HL-60 (cell line): ENCODE results near the gene IL1RAPL1.

Experiments used
- DNase-seq, 2 experiments: peaks; one replicate each; pipeline ENCODE4 v3.0.0-alpha.2; 2010 to 2020; ENCODE audit warnings: low read depth in 1 of 2, low spot score in 1 of 2
- H3K27ac ChIP-seq: fragments of 250-450 bp; sonication (Bioruptor Pico); replicated peaks from 2 replicates; pipeline ENCODE4 v1.5.1; 2020; ENCODE audit warnings: mild to moderate bottlenecking, moderate library complexity
- H3K27me3 ChIP-seq: fragments of 250-450 bp; sonication (Bioruptor Pico); 2 replicates; pipeline ENCODE4 v1.5.1; 2021; ENCODE audit warnings: mild to moderate bottlenecking, moderate library complexity; ENCODE audit not compliant: insufficient read depth, poor library complexity, severe bottlenecking
- H3K4me3 ChIP-seq: replicated peaks from 2 replicates; pipeline ENCODE4 v1.5.1; 2011; ENCODE audit warnings: mild to moderate bottlenecking, control low read depth, low read length; ENCODE audit not compliant: insufficient read depth
- GABPA ChIP-seq: IDR thresholded peaks from 2 replicates; pipeline ENCODE4 v1.6.1; 2012; ENCODE audit warnings: low read depth
- POLR2AphosphoS5 ChIP-seq: IDR thresholded peaks from 2 replicates; pipeline ENCODE4 v1.6.1; 2012; ENCODE audit warnings: low read depth
- SPI1 ChIP-seq: IDR thresholded peaks from 2 replicates; pipeline ENCODE4 v1.6.1; 2012; ENCODE audit warnings: low read depth, mild to moderate bottlenecking, borderline replicate concordance
- TF ChIP-seq, protein P1 (sequence below): IDR thresholded peaks from one replicate; pipeline ENCODE4 v1.5.1; 2011; ENCODE audit warnings: low read length, control low read depth, inconsistent platforms; ENCODE audit not compliant: insufficient read depth
- TF ChIP-seq, protein P2 (sequence below): IDR thresholded peaks from 2 replicates; pipeline ENCODE4 v1.6.1; 2012; ENCODE audit warnings: low read depth; ENCODE audit not compliant: insufficient replicate concordance

The IL1RAPL1 gene

DNA sequence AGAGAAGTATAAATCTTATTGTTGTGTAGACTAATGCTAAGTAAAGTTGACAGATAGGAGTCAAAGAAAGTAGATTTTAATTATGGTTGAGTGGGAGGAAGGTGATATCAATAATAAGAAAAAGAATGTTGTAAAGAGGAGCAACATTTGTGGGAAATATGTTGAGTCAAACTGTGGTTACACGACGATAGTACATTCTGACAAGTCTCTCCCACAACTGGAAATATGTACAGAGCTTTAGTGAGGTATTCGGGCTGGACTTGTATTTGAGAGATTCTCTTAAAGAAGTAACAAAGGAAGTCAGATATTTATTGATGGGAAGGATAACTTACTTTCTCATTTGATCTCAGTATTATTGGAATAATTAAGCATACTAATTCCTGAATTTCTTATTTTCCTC is 1102.8 kb downstream of the IL1RAPL1 start:
- TF ChIP-seq, protein P1, sequence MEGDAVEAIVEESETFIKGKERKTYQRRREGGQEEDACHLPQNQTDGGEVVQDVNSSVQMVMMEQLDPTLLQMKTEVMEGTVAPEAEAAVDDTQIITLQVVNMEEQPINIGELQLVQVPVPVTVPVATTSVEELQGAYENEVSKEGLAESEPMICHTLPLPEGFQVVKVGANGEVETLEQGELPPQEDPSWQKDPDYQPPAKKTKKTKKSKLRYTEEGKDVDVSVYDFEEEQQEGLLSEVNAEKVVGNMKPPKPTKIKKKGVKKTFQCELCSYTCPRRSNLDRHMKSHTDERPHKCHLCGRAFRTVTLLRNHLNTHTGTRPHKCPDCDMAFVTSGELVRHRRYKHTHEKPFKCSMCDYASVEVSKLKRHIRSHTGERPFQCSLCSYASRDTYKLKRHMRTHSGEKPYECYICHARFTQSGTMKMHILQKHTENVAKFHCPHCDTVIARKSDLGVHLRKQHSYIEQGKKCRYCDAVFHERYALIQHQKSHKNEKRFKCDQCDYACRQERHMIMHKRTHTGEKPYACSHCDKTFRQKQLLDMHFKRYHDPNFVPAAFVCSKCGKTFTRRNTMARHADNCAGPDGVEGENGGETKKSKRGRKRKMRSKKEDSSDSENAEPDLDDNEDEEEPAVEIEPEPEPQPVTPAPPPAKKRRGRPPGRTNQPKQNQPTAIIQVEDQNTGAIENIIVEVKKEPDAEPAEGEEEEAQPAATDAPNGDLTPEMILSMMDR: no peak
- TF ChIP-seq GABPA (no peak), SPI1 (no peak), POLR2AphosphoS5 (no peak)
- TF ChIP-seq, protein P2, sequence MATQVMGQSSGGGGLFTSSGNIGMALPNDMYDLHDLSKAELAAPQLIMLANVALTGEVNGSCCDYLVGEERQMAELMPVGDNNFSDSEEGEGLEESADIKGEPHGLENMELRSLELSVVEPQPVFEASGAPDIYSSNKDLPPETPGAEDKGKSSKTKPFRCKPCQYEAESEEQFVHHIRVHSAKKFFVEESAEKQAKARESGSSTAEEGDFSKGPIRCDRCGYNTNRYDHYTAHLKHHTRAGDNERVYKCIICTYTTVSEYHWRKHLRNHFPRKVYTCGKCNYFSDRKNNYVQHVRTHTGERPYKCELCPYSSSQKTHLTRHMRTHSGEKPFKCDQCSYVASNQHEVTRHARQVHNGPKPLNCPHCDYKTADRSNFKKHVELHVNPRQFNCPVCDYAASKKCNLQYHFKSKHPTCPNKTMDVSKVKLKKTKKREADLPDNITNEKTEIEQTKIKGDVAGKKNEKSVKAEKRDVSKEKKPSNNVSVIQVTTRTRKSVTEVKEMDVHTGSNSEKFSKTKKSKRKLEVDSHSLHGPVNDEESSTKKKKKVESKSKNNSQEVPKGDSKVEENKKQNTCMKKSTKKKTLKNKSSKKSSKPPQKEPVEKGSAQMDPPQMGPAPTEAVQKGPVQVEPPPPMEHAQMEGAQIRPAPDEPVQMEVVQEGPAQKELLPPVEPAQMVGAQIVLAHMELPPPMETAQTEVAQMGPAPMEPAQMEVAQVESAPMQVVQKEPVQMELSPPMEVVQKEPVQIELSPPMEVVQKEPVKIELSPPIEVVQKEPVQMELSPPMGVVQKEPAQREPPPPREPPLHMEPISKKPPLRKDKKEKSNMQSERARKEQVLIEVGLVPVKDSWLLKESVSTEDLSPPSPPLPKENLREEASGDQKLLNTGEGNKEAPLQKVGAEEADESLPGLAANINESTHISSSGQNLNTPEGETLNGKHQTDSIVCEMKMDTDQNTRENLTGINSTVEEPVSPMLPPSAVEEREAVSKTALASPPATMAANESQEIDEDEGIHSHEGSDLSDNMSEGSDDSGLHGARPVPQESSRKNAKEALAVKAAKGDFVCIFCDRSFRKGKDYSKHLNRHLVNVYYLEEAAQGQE: no peak
- no peak for DNase-seq
- H3K4me3 ChIP-seq: no peak overlapping the region

GRCh38 chrX:29691044-29691443 is 1103.8 kb downstream of the IL1RAPL1 start:
- no peak for TF ChIP-seq GABPA
- TF ChIP-seq SPI1: no peak
- TF ChIP-seq, protein P1: no peak
- no peak for TF ChIP-seq POLR2AphosphoS5
- TF ChIP-seq, protein P2: no peak
- H3K27ac ChIP-seq: no peak overlapping the region
- no peak for DNase-seq
- no peaks in the 10 kb centered on the region for H3K27me3 ChIP-seq
- H3K4me3 ChIP-seq: no peak overlapping the region

More for the DNA sequence above, 1102.8 kb downstream of the IL1RAPL1 start:
- Histone ChIP-seq H3K27me3 (no peaks in the 10 kb centered on the region), H3K27ac (no peak overlapping the region)

DNA sequence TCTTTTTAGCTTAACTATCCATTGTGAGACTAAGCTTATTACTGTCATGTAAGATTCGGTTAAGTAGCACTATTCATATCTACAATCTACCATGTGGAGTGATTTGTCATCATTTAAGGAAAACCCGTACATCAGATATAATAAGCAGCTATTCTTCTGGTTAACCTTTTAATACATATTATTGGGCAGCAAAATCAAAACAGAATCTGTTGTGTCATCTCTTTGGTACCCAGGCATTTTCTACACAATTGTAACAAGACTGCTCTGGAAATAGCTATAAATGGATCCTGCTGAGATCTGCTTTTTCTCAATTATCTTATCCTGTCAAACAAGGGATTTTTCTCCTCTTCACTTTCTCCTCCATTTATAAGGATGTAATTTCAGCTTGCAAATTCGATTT is 1106.7 kb downstream of the IL1RAPL1 start:
- DNase-seq: no peak

More for the DNA sequence above, 1106.7 kb downstream of the IL1RAPL1 start:
- TF ChIP-seq, protein P2: no peak
- TF ChIP-seq POLR2AphosphoS5 (no peak), SPI1 (no peak), GABPA (no peak)
- TF ChIP-seq, protein P1: no peak
- Histone ChIP-seq H3K27me3 (no peaks in the 10 kb centered on the region), H3K27ac (no peak overlapping the region), H3K4me3 (no peak overlapping the region)
